Keratinocyte (primary cell): ENCODE data around the gene ARFIP1. TPM values are rescaled to one million over a fixed set of nuclear protein-coding genes. Genes with fewer than 3 reads are reported as not detected.

ENCODE experiments used
- DNase-seq: peaks from one replicate; pipeline ENCODE4 v3.0.0-alpha.2; 2011; ENCODE audit warnings: low read depth, missing footprints, low spot score
- FAIRE-seq: peaks from 2 replicates; lab custom pipeline; 2011; peaks lifted over from hg19 to GRCh38; lab: Jason Lieb, UNC
- H2AFZ ChIP-seq: 2 replicates; pipeline ENCODE4 v1.6.0; 2012; ENCODE audit warnings: low read length, control low read depth, inconsistent platforms; ENCODE audit not compliant: control insufficient read depth
- H3K27ac ChIP-seq: 2 replicates; pipeline ENCODE4 v1.5.1; 2011; ENCODE audit warnings: low read length; ENCODE audit not compliant: control insufficient read depth, insufficient read depth
- H3K27me3 ChIP-seq: 3 replicates; pipeline ENCODE4 v1.6.0; 2011; ENCODE audit warnings: low read length; ENCODE audit not compliant: control insufficient read depth, insufficient read depth; ENCODE audit errors: extremely low read depth
- H3K36me3 ChIP-seq, 2 experiments: 2 replicates in 1 of 2; 3 replicates in 1 of 2; pipeline ENCODE4 v1.5.1; 2011; ENCODE audit warnings: low read length in 2 of 2, mild to moderate bottlenecking in 1 of 2; ENCODE audit not compliant: control insufficient read depth in 2 of 2, insufficient read depth in 2 of 2; ENCODE audit errors: extremely low read depth in 1 of 2
- H3K4me1 ChIP-seq: 3 replicates; pipeline ENCODE4 v1.5.1; 2011; ENCODE audit warnings: low read length; ENCODE audit not compliant: control insufficient read depth, insufficient read depth; ENCODE audit errors: extremely low read depth
- H3K4me2 ChIP-seq: 3 replicates; pipeline ENCODE4 v1.6.0; 2011; ENCODE audit warnings: low read depth, low read length; ENCODE audit not compliant: control insufficient read depth, insufficient read depth; ENCODE audit errors: extremely low read depth
- H3K4me3 ChIP-seq, 3 experiments: fragments of 200-600 bp in 1 of 3; sonication (generic) in 1 of 3; 2 replicates in 2 of 3; 3 replicates in 1 of 3; pipeline ENCODE4 v1.5.1; 2011 to 2016; ENCODE audit warnings: low read length in 3 of 3, mild to moderate bottlenecking in 3 of 3, control low read depth in 2 of 3, inconsistent platforms in 1 of 3, low read depth in 1 of 3, mixed read lengths in 1 of 3, mixed run types in 1 of 3, moderate library complexity in 1 of 3; ENCODE audit not compliant: control insufficient read depth in 2 of 3, insufficient read depth in 2 of 3; ENCODE audit errors: extremely low read depth in 1 of 3
- H3K79me2 ChIP-seq: 2 replicates; pipeline ENCODE4 v1.6.0; 2012; ENCODE audit warnings: low read length; ENCODE audit not compliant: control insufficient read depth, insufficient read depth
- H3K9ac ChIP-seq: 3 replicates; pipeline ENCODE4 v1.6.0; 2011; ENCODE audit warnings: low read length; ENCODE audit not compliant: control insufficient read depth, insufficient read depth; ENCODE audit errors: extremely low read depth
- H3K9me1 ChIP-seq: 3 replicates; pipeline ENCODE4 v1.6.0; 2011; ENCODE audit warnings: low read length; ENCODE audit not compliant: control insufficient read depth, insufficient read depth; ENCODE audit errors: extremely low read depth
- H3K9me3 ChIP-seq: 2 replicates; pipeline ENCODE4 v1.5.1; 2012; ENCODE audit warnings: low read depth, low read length; ENCODE audit not compliant: control insufficient read depth
- H4K20me1 ChIP-seq: 3 replicates; pipeline ENCODE4 v1.6.0; 2011; ENCODE audit warnings: low read length; ENCODE audit not compliant: control insufficient read depth, insufficient read depth; ENCODE audit errors: extremely low read depth
- EZH2 ChIP-seq: IDR thresholded peaks from one replicate; pipeline ENCODE4 v1.6.1; 2012; ENCODE audit warnings: inconsistent platforms, mild to moderate bottlenecking, low read length, moderate library complexity
- dilution Hi-C: fragments of 300-500 bp; cut with MboI; formaldehyde crosslinking; loops from one replicate; pipeline ENCODE4 v1.7.0; 2020; ENCODE audit warnings: low sequenced_read_pairs; ENCODE audit not compliant: extremely low pct_ligation_motif_present
- polyA plus RNA-seq, 5 experiments: library from polyadenylated mRNA; depleted of rRNA in 3 of 5; stranded (reverse) in 3 of 5; stranded (forward) in 1 of 5; unstranded in 1 of 5; fragments of >200 nt; gene quantifications; 1 replicate in 1 of 5; 2 replicates in 3 of 5; 3 replicates in 1 of 5; pipeline versions ENCODE4 v1.2.1 to v1.2.3, GENCODE V29; 2011 to 2012; ENCODE audit warnings: missing spikeins in 2 of 5, low read depth in 1 of 5, low replicate concordance in 1 of 5
- TF ChIP-seq, protein P1 (sequence below), 3 experiments: IDR thresholded peaks in 1 of 3; conservative IDR thresholded peaks in 1 of 3; optimal IDR thresholded peaks in 1 of 3; 2 replicates in 2 of 3; 3 replicates in 1 of 3; pipeline versions ENCODE3 to v1.5.1; 2011; ENCODE audit warnings: low read length in 3 of 3, mild to moderate bottlenecking in 3 of 3, moderate library complexity in 2 of 3, control low read depth in 1 of 3, inconsistent platforms in 1 of 3; ENCODE audit not compliant: insufficient read depth in 2 of 3; ENCODE audit errors: extremely low read depth in 1 of 3

The ARFIP1 gene
- polyA plus RNA-seq, 1 donor (not counting 4 experiments of a cell fraction or from before 2014, with no cell fraction given) = 44.4 TPM

DNA sequence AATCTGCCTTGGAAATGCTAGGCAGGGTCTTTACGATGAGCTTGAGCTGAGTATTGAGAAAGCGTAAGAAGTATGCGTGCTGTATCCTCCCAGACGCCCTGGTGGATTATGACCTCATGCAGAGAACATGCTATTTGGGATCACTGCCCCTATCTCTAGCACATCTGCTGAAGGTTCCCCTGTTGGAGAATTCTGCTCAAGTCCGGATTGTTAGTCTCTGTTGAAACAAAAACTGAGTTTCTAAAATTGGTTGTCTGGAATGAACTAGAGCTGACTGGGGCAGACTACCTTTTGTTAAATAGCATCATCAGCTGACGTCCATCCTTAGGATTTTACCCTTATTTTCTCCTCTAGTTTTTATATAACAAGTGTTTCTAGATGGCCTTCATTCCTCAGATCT is 163.9 kb downstream of the ARFIP1 start:
- Histone ChIP-seq H3K27me3 (peaks cover under 1% of the 10 kb centered on the region), H3K4me3 (no peak overlapping the region), H2AFZ (no peak overlapping the region), H4K20me1 (no peaks in the 10 kb centered on the region), H3K9me1 (no peaks in the 10 kb centered on the region), H3K36me3 (peaks cover 2 to 8% of the 10 kb centered on the region in 2 experiments), H3K9me3 (no peaks in the 10 kb centered on the region), H3K4me2 (no peak overlapping the region), H3K9ac (no peak overlapping the region), H3K4me1 (no peaks in the 10 kb centered on the region), H3K79me2 (no peaks in the 10 kb centered on the region), H3K27ac (no peak overlapping the region)
- no peak for DNase-seq
- no peak for FAIRE-seq
- TF ChIP-seq, protein P1, sequence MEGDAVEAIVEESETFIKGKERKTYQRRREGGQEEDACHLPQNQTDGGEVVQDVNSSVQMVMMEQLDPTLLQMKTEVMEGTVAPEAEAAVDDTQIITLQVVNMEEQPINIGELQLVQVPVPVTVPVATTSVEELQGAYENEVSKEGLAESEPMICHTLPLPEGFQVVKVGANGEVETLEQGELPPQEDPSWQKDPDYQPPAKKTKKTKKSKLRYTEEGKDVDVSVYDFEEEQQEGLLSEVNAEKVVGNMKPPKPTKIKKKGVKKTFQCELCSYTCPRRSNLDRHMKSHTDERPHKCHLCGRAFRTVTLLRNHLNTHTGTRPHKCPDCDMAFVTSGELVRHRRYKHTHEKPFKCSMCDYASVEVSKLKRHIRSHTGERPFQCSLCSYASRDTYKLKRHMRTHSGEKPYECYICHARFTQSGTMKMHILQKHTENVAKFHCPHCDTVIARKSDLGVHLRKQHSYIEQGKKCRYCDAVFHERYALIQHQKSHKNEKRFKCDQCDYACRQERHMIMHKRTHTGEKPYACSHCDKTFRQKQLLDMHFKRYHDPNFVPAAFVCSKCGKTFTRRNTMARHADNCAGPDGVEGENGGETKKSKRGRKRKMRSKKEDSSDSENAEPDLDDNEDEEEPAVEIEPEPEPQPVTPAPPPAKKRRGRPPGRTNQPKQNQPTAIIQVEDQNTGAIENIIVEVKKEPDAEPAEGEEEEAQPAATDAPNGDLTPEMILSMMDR (optimal IDR thresholded peaks at IDR 0.05 in 1 of 3, IDR thresholded peaks at IDR 0.05 in 1 of 3, conservative IDR thresholded peaks at IDR 0.05 in 1 of 3; ENCODE audit: extremely low read depth in 1 of 3, insufficient read depth in 2 of 3, low read length in 3 of 3) = no peak
- TF ChIP-seq EZH2 = no peak
- dilution Hi-C loops = no loop called here

DNA sequence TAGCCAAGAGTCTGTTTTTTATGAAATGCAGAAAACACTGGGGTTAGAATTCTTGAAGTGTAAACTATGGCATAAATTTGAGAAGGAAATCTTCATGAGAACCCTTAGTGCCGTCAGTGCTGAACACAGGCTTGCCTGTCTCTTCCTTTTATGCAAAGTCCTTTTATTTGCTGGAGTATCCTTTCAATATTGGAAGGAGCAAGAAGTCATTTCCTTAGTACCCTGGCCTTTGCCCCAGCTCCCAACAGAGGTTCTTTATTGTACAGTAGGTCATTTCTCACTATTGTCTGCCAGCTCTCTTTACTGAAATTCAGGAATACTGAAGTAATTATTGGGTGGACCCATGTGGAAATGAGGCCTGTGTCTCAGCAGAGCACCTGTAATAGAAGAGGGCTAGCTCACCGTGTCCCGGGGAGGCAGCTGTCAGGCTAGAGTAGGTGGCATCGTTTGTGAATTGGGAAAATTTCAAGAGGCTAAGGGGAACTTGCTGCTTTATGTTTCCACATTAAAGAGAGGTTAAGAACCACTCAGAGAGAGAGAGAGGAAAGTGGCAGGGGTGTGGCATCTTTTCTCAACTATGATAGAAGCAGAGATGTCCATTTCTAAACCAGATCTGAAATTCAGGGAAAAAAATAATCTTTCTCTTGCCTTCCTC is 165.0 kb downstream of the ARFIP1 start:
- no peak for FAIRE-seq
- no peak for DNase-seq
- Histone ChIP-seq H3K9ac (no peak overlapping the region), H3K4me3 (no peak overlapping the region), H3K79me2 (no peaks in the 10 kb centered on the region), H3K27me3 (no peaks in the 10 kb centered on the region), H3K4me1 (no peaks in the 10 kb centered on the region), H3K36me3 (peaks cover 4 to 8% of the 10 kb centered on the region in 2 experiments), H3K9me3 (no peaks in the 10 kb centered on the region), H3K27ac (no peak overlapping the region), H4K20me1 (no peaks in the 10 kb centered on the region), H3K9me1 (no peaks in the 10 kb centered on the region), H2AFZ (no peak overlapping the region), H3K4me2 (no peak overlapping the region)
- TF ChIP-seq, protein P1 (optimal IDR thresholded peaks at IDR 0.05 in 1 of 3, IDR thresholded peaks at IDR 0.05 in 1 of 3, conservative IDR thresholded peaks at IDR 0.05 in 1 of 3; ENCODE audit: extremely low read depth in 1 of 3, insufficient read depth in 2 of 3, low read length in 3 of 3) = no peak
- TF ChIP-seq EZH2 = no peak
- dilution Hi-C loops = no loop called here
